ENCODE data around the gene TSLP. TPM values are rescaled to one million over a fixed set of nuclear protein-coding genes. Genes with fewer than 3 reads are reported as not detected.

The TSLP gene
- total and polyA plus RNA-seq, 9 of the 15 experiments (the other 6 are each of a cell fraction or from before 2014, with no cell fraction given) = 0.09 to 2.8 (median 1.2) TPM

GRCh38 chr5:111077678-111078077 is 6.2 kb downstream of the TSLP start (continued):
- no peak for TF ChIP-seq FOSL1 (tag; conservative IDR thresholded peaks at IDR 0.05)
- no peak for TF ChIP-seq OTX1 (CRISPR knock-in tag; IDR thresholded peaks at IDR 0.05)
- no peak for TF ChIP-seq HES1 (IDR thresholded peaks at IDR 0.05; ENCODE audit: low read depth)

- intact Hi-C loops (cut with micrococcal nuclease) = no loop called here
Observed at GRCh38 chr5:111079846-111080245, 8.3 kb downstream of the TSLP start.

More at GRCh38 chr5:111079846-111080245, 8.3 kb downstream of the TSLP start:
- DNase-seq (ENCODE audit: extremely low read depth in 1 of 4, low spot score in 3 of 4) (no peak), ATAC-seq (no peak), FAIRE-seq (no peak)
- WGBS (ENCODE audit: insufficient coverage, low coverage, missing lambda C conversion rate) = 33% methylated on average over 1 of the region's 1 CpG
- BruUV-seq (replicated peaks) = no TSS peak
- no peaks in the 10 kb centered on the region for H3K27me3 ChIP-seq (ENCODE audit: control insufficient read depth in 2 of 2, insufficient read depth in 2 of 2, low read length in 2 of 2)
- no peak overlapping the region for H3K27ac ChIP-seq (ENCODE audit: extremely low read depth, low read depth, low read length)
- in situ Hi-C loops (cut with MboI) = no loop called here
- no peak overlapping the region for H3K9ac ChIP-seq (ENCODE audit: insufficient read depth in 1 of 2, low read depth in 2 of 2, low read length in 2 of 2)
- H3K9me1 ChIP-seq (ENCODE audit: control insufficient read depth, insufficient read depth, low read length) = no peaks in the 10 kb centered on the region
- CTCF ChIA-PET (ENCODE audit: low intra/inter-chr PET ratio) = no interaction called here
- H3K9me3 ChIP-seq (replicated peaks; ENCODE audit: control insufficient read depth, insufficient read depth, low read depth, low read length) = no peaks in the 10 kb centered on the region
- H3K36me3 ChIP-seq (ENCODE audit: control insufficient read depth, insufficient read depth, low read length) = no peaks in the 10 kb centered on the region
- H2AFZ ChIP-seq (ENCODE audit: low read depth, low read length) = no peak overlapping the region
- TF ChIP-seq ZFPM2 (CRISPR knock-in tag; IDR thresholded peaks at IDR 0.05) (no peak), ZNF24 (IDR thresholded peaks at IDR 0.05) (no peak), FOSL1 (tag; conservative IDR thresholded peaks at IDR 0.05) (peak; percentile 28; the same call in 1 of the 2 replicates), ZNF398 (CRISPR knock-in tag; IDR thresholded peaks at IDR 0.05) (no peak)
- POLR2A ChIA-PET = interaction anchor here (0.7 kb wide), 1 partner anchor 11 kb away, joined by 3 read pairs; no protein-coding TSS in a partner anchor
- H3K4me1 ChIP-seq (replicated peaks in 1 of 2; ENCODE audit: control insufficient read depth in 2 of 2, insufficient read depth in 2 of 2, low read length in 2 of 2) = 0 out of 5 replicates have a peak, but pooled peaks cover 0 to 3% of the 10 kb centered on the region in 2 experiments
- H3K4me2 ChIP-seq (ENCODE audit: insufficient read depth, low read length) = no peak overlapping the region
- no peaks in the 10 kb centered on the region for H3K79me2 ChIP-seq (ENCODE audit: control insufficient read depth, insufficient read depth, low read length)
- H4K20me1 ChIP-seq (replicated peaks; ENCODE audit: control insufficient read depth, insufficient read depth, low read length) = no peaks in the 10 kb centered on the region
- H3K4me3 ChIP-seq = no peak overlapping the region
